H1 (cell line): ENCODE results near the gene SLC38A8. TPM values are rescaled to one million over a fixed set of nuclear protein-coding genes. Genes with fewer than 3 reads are reported as not detected.
A peak's percentile ranks its signal among the peaks of the same experiment; 100 is the strongest.

Experiments
- CTCF ChIA-PET: fragments of 300-600 bp; sonication (Branson Sonifier 250); formaldehyde crosslinking; loops from one replicate; lab custom pipeline; 2021; ENCODE audit not compliant: partially characterized antibody; lab: Charles Lee
- POLR2A ChIA-PET: fragments of 300-600 bp; sonication (Branson Sonifier 250); formaldehyde crosslinking; loops from one replicate; lab custom pipeline; 2021; ENCODE audit warnings: inconsistent platforms; ENCODE audit not compliant: partially characterized antibody; lab: Charles Lee
- DNase-seq, 2 experiments: peaks; one replicate each; pipeline versions ENCODE4 v3.0.0 to v3.0.0-alpha.2; 2010 to 2022; ENCODE audit warnings: low spot score in 2 of 2, low read depth in 1 of 2, mixed read lengths in 1 of 2
- FAIRE-seq: peaks from 2 replicates; lab custom pipeline; 2011; peaks lifted over from hg19 to GRCh38; lab: Jason Lieb, UNC
- H2AFZ ChIP-seq: 2 replicates; pipeline ENCODE4 v1.8.1; 2012; ENCODE audit warnings: low read length, inconsistent platforms
- H2AK5ac ChIP-seq: 2 replicates; pipeline ENCODE4 v1.6.1; 2013; ENCODE audit warnings: low read depth, low read length
- H2BK120ac ChIP-seq: replicated peaks from 2 replicates; pipeline ENCODE3; 2013; ENCODE audit warnings: low read depth, low read length, inconsistent platforms
- H2BK12ac ChIP-seq: 2 replicates; pipeline ENCODE4 v1.6.1; 2013; ENCODE audit warnings: low read depth, low read length
- H2BK15ac ChIP-seq: 2 replicates; pipeline ENCODE4 v1.6.1; 2013; ENCODE audit warnings: low read length
- H2BK20ac ChIP-seq: 2 replicates; pipeline ENCODE4 v1.6.1; 2013; ENCODE audit warnings: low read length
- H2BK5ac ChIP-seq: 2 replicates; pipeline ENCODE4 v1.6.1; 2013; ENCODE audit warnings: low read depth, low read length
- H3K14ac ChIP-seq: 2 replicates; pipeline ENCODE4 v1.6.1; 2013; ENCODE audit warnings: inconsistent platforms; ENCODE audit not compliant: insufficient read length
- H3K18ac ChIP-seq: 2 replicates; pipeline ENCODE4 v1.6.1; 2013; ENCODE audit warnings: low read length; ENCODE audit errors: extremely low read depth
- H3K23ac ChIP-seq: 2 replicates; pipeline ENCODE4 v1.6.1; 2013; ENCODE audit warnings: inconsistent platforms; ENCODE audit not compliant: insufficient read length
- H3K23me2 ChIP-seq: 2 replicates; pipeline ENCODE4 v1.6.1; 2013; ENCODE audit warnings: low read depth, low read length
- H3K27ac ChIP-seq: 2 replicates; pipeline ENCODE4 v1.6.1; 2011; ENCODE audit warnings: low read depth, low read length, inconsistent platforms
- H3K27me3 ChIP-seq, 4 experiments: replicated peaks in 1 of 4; 1 replicate in 1 of 4; 2 replicates in 3 of 4; pipeline versions ENCODE4 v1.6.1 to v1.8.1; 2011 to 2013; ENCODE audit warnings: low read length in 3 of 4, mild to moderate bottlenecking in 3 of 4, inconsistent platforms in 2 of 4, mixed read lengths in 2 of 4, moderate library complexity in 1 of 4; ENCODE audit not compliant: control insufficient read depth in 3 of 4, insufficient read depth in 3 of 4; ENCODE audit errors: extremely low read depth in 1 of 4
- H3K36me3 ChIP-seq, 4 experiments: 2 replicates each; pipeline versions ENCODE4 v1.6.1 to v1.8.1; 2011 to 2013; ENCODE audit warnings: mild to moderate bottlenecking in 4 of 4, low read length in 3 of 4, moderate library complexity in 2 of 4, control low read depth in 1 of 4, inconsistent platforms in 1 of 4; ENCODE audit not compliant: insufficient read depth in 4 of 4, control insufficient read depth in 2 of 4
- H3K4ac ChIP-seq: replicated peaks from 2 replicates; pipeline ENCODE3; 2013; ENCODE audit warnings: low read length, low read depth, mixed read lengths, inconsistent platforms; ENCODE audit not compliant: insufficient read length
- H3K4me1 ChIP-seq, 4 experiments: replicated peaks in 1 of 4; 1 replicate in 1 of 4; 2 replicates in 3 of 4; pipeline versions ENCODE4 v1.6.1 to v1.8.1; 2011 to 2013; ENCODE audit warnings: low read length in 3 of 4, inconsistent platforms in 2 of 4, mixed read lengths in 1 of 4; ENCODE audit not compliant: insufficient read depth in 4 of 4, control insufficient read depth in 3 of 4
- H3K4me2 ChIP-seq, 2 experiments: 2 replicates each; pipeline versions ENCODE4 v1.6.1 to v1.8.1; 2011 to 2013; ENCODE audit warnings: low read depth in 2 of 2, low read length in 2 of 2, control low read depth in 1 of 2, inconsistent platforms in 1 of 2, mild to moderate bottlenecking in 1 of 2; ENCODE audit not compliant: insufficient read depth in 1 of 2
- H3K4me3 ChIP-seq, 4 experiments: fragments of 200-600, 300-600 bp in 1 of 4; sonication (generic), shearing (Covaris generic), sonication (Bioruptor Twin) in 1 of 4; 2 replicates each; pipeline versions ENCODE4 v1.5.1 to v1.8.1; 2011 to 2016; ENCODE audit warnings: low read length in 4 of 4, low read depth in 3 of 4, control low read depth in 2 of 4, inconsistent platforms in 2 of 4, mild to moderate bottlenecking in 2 of 4, mixed read lengths in 1 of 4, moderate library complexity in 1 of 4; ENCODE audit not compliant: insufficient read depth in 2 of 4; ENCODE audit errors: extremely low read depth in 1 of 4
- H3K56ac ChIP-seq: replicated peaks from 2 replicates; pipeline ENCODE3; 2013; ENCODE audit warnings: low read depth, mild to moderate bottlenecking, mixed read lengths, low read length, inconsistent platforms; ENCODE audit not compliant: insufficient read length
- H3K79me1 ChIP-seq: 2 replicates; pipeline ENCODE4 v1.6.1; 2013; ENCODE audit warnings: low read depth, low read length, control low read depth
- H3K79me2 ChIP-seq, 2 experiments: 2 replicates each; pipeline versions ENCODE4 v1.6.1 to v1.8.1; 2012 to 2013; ENCODE audit warnings: low read length in 2 of 2, mild to moderate bottlenecking in 2 of 2, inconsistent platforms in 1 of 2; ENCODE audit not compliant: insufficient read depth in 2 of 2, control insufficient read depth in 1 of 2
- H3K9ac ChIP-seq, 4 experiments: replicated peaks in 1 of 4; 1 replicate in 1 of 4; 2 replicates in 3 of 4; pipeline versions ENCODE4 v1.6.1 to v1.8.1; 2011 to 2013; ENCODE audit warnings: low read depth in 3 of 4, low read length in 3 of 4, control low read depth in 2 of 4, mild to moderate bottlenecking in 2 of 4, moderate library complexity in 2 of 4, inconsistent platforms in 1 of 4; ENCODE audit errors: extremely low read depth in 1 of 4
- H3K9me3 ChIP-seq, 2 experiments: 2 replicates each; pipeline versions ENCODE4 v1.6.1 to v1.8.1; 2012 to 2013; ENCODE audit warnings: mild to moderate bottlenecking in 2 of 2, moderate library complexity in 2 of 2, control low read depth in 1 of 2, inconsistent platforms in 1 of 2, low read depth in 1 of 2, low read length in 1 of 2, mixed read lengths in 1 of 2; ENCODE audit not compliant: insufficient read depth in 2 of 2
- H4K20me1 ChIP-seq, 2 experiments: replicated peaks in 1 of 2; 2 replicates each; pipeline versions ENCODE3 to v1.8.1; 2011 to 2013; ENCODE audit warnings: inconsistent platforms in 2 of 2, low read length in 2 of 2, mild to moderate bottlenecking in 1 of 2; ENCODE audit not compliant: insufficient read depth in 2 of 2, control insufficient read depth in 1 of 2
- H4K5ac ChIP-seq: 2 replicates; pipeline ENCODE4 v1.6.1; 2013; ENCODE audit warnings: low read length, low read depth, mixed read lengths, inconsistent platforms; ENCODE audit not compliant: insufficient read length
- H4K8ac ChIP-seq: 2 replicates; pipeline ENCODE4 v1.8.0; 2013; ENCODE audit warnings: mild to moderate bottlenecking, moderate library complexity, low read length, inconsistent platforms; ENCODE audit not compliant: insufficient read depth; ENCODE audit errors: extremely low read depth
- H4K91ac ChIP-seq: replicated peaks from 2 replicates; pipeline ENCODE3; 2013; ENCODE audit warnings: low read length, mixed read lengths, inconsistent platforms; ENCODE audit not compliant: insufficient read length
- EP300 ChIP-seq, 2 experiments: IDR thresholded peaks; 1 replicate in 1 of 2; 2 replicates in 1 of 2; pipeline ENCODE4 v1.6.1; 2011 to 2012; ENCODE audit warnings: low read depth in 2 of 2, low read length in 2 of 2, mild to moderate bottlenecking in 2 of 2, borderline replicate concordance in 1 of 2, inconsistent platforms in 1 of 2, moderate library complexity in 1 of 2
- RAD21 ChIP-seq, 2 experiments: IDR thresholded peaks in 1 of 2; conservative IDR thresholded peaks in 1 of 2; 2 replicates each; pipeline ENCODE4 v1.6.1; 2011; ENCODE audit warnings: low read depth in 2 of 2, low read length in 2 of 2, improper control_type of control experiment in 1 of 2, inconsistent platforms in 1 of 2, mild to moderate bottlenecking in 1 of 2, moderate library complexity in 1 of 2
- WGBS, 2 experiments: shearing (Covaris generic) in 1 of 2; methylation state at CpG; one replicate each; pipeline versions ENCODE4 v1.1.6 to v1.1.7; 2013 to 2015; ENCODE audit warnings: low lambda C conversion rate in 2 of 2, mixed read lengths in 2 of 2, inconsistent platforms in 1 of 2, low coverage in 1 of 2, missing lambda C conversion rate in 1 of 2; ENCODE audit not compliant: insufficient replicate concordance in 2 of 2, insufficient coverage in 1 of 2, insufficient read length in 1 of 2; ENCODE audit errors: extremely low coverage in 1 of 2, missing lambda C conversion rate in 1 of 2; 5-methylcytosine and 5-hydroxymethylcytosine counted together
- polyA plus RNA-seq, 7 experiments: library from polyadenylated mRNA; depleted of rRNA in 3 of 7; stranded (reverse) in 5 of 7; unstranded in 2 of 7; fragments of >200 nt in 5 of 7; fragments of 200-250 nt in 2 of 7; gene quantifications; 1 replicate in 5 of 7; 2 replicates in 1 of 7; 4 replicates in 1 of 7; pipeline versions ENCODE4 v1.2.1 to v1.2.3, GENCODE V29; 2011 to 2013; ENCODE audit warnings: missing spikeins in 2 of 7, mixed read lengths in 2 of 7
- total RNA-seq: library from RNA; stranded (reverse); fragmentation: NEBNext Ultra II Directional; extraction: Animal tissue kit (Norgen Biotek cat#: 25700); gene quantifications from 2 replicates; pipeline ENCODE4 v1.2.1, GENCODE V29; 2021
- TF ChIP-seq, protein P1 (sequence below), 3 experiments: IDR thresholded peaks; 1 replicate in 2 of 3; 2 replicates in 1 of 3; pipeline versions ENCODE4 v1.5.1 to v1.6.1; 2011; ENCODE audit warnings: low read length in 3 of 3, mild to moderate bottlenecking in 3 of 3, inconsistent platforms in 2 of 3, low read depth in 1 of 3, moderate library complexity in 1 of 3; ENCODE audit not compliant: insufficient read depth in 1 of 3; ENCODE audit errors: control extremely low read depth in 1 of 3

Gene SLC38A8
- total and polyA plus RNA-seq, 2 of the 8 experiments (the other 6 are each of a cell fraction or from before 2014, with no cell fraction given): 0.08 TPM; not detected in 1

DNA sequence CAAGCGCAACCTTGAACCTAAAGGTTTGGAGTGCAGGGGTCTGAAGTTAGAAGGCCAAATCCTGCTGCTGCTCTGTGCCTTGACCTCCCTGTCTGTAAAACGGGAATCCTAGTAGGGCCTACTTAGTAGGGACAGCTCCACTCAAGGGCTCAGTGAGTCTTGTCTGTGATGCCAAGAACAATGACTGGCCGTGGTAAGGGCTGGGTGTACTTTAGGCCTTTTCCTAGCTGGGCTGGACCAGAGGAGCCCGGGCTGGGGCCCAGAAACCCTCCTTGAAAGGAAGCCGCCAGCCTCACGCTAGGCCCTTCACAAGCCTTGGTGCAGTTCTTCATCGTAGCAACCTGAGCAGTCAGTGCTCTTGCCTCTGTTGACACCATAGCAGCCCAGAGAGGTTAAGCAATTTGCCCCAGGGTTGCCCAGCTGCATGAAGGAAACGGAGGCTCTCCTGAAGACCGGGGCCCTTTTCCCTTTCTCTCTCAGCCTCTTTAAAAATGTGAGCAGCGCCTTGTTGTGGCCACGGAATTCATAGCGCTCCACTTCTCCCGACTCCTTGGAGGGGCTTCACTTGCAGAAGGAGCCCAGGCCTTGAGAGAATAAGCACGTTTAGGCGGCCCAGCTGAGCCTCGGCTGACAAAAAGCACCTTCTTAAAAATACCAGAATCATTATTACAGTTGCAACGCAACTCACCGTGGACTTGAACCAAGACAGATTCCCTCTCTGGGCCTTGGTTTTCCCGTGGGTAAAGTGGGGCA is 70.2 kb downstream of the SLC38A8 start:
- no peak for FAIRE-seq
- Histone ChIP-seq H3K23ac (no peak overlapping the region), H2BK5ac (no peak overlapping the region), H3K56ac (no peak overlapping the region), H2AFZ (no peak overlapping the region), H3K4me1 (peaks cover 0 to 11% (median 8%) of the 10 kb centered on the region in 4 experiments; a peak in 6 of 7 replicates), H2AK5ac (no peak overlapping the region), H3K9me3 (peaks cover 0 to 3% of the 10 kb centered on the region in 2 experiments; a peak in 2 of 4 replicates), H4K5ac (no peak overlapping the region), H3K27me3 (peaks cover 0 to 13% (median 9%) of the 10 kb centered on the region in 4 experiments; a peak in 6 of 7 replicates), H3K4ac (no peak overlapping the region), H3K14ac (no peak overlapping the region), H4K91ac (no peak overlapping the region), H3K18ac (no peak overlapping the region), H3K27ac (no peak overlapping the region), H3K79me1 (no peaks in the 10 kb centered on the region), H3K36me3 (no peaks in the 10 kb centered on the region), H3K23me2 (peaks cover 10% of the 10 kb centered on the region; the same call in 1 of the 2 replicates), H4K20me1 (peaks cover 0 to 3% of the 10 kb centered on the region in 2 experiments)
- DNase-seq: no peak
- TF ChIP-seq, protein P1, sequence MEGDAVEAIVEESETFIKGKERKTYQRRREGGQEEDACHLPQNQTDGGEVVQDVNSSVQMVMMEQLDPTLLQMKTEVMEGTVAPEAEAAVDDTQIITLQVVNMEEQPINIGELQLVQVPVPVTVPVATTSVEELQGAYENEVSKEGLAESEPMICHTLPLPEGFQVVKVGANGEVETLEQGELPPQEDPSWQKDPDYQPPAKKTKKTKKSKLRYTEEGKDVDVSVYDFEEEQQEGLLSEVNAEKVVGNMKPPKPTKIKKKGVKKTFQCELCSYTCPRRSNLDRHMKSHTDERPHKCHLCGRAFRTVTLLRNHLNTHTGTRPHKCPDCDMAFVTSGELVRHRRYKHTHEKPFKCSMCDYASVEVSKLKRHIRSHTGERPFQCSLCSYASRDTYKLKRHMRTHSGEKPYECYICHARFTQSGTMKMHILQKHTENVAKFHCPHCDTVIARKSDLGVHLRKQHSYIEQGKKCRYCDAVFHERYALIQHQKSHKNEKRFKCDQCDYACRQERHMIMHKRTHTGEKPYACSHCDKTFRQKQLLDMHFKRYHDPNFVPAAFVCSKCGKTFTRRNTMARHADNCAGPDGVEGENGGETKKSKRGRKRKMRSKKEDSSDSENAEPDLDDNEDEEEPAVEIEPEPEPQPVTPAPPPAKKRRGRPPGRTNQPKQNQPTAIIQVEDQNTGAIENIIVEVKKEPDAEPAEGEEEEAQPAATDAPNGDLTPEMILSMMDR (IDR thresholded peaks at IDR 0.05; ENCODE audit: control extremely low read depth in 1 of 3, insufficient read depth in 1 of 3, low read depth in 1 of 3, low read length in 3 of 3): peak in 1 of 3 experiments; percentile 27; a peak in 1 of 4 replicates
- peak in 1 of 2 experiments; percentile 18; a peak in 1 of 4 replicates for TF ChIP-seq RAD21 (IDR thresholded peaks at IDR 0.05 in 1 of 2, conservative IDR thresholded peaks at IDR 0.05 in 1 of 2; ENCODE audit: low read depth in 2 of 2, low read length in 2 of 2)
- TF ChIP-seq EP300 (IDR thresholded peaks at IDR 0.05; ENCODE audit: borderline replicate concordance in 1 of 2, low read depth in 2 of 2, low read length in 2 of 2): no peak
- TF ChIP-seq, all 59 proteins: peak for 2
- Histone ChIP-seq H2BK20ac (no peak overlapping the region), H3K9ac (no peak overlapping the region), H3K4me2 (no peak overlapping the region), H4K8ac (no peak overlapping the region), H2BK15ac (no peak overlapping the region), H3K79me2 (no peaks in the 10 kb centered on the region), H2BK120ac (no peak overlapping the region), H2BK12ac (no peak overlapping the region), H3K4me3 (no peak overlapping the region)
- CTCF ChIA-PET: interaction anchor here (0.8 to 4.6 kb wide), 7 partner anchors 9 to 94 kb away, joined by 3 to 70 read pairs (median 4); partner anchors contain the start of gene SLC38A8
- POLR2A ChIA-PET: no interaction called here
- 84% methylated on average over 19 of the region's 19 CpGs; no CpG with 5 or more reads in 1 of the 2 experiments for WGBS, 2 experiments
